Measurements from ENCODE around the gene EDC4. TPM values are rescaled to one million over a fixed set of nuclear protein-coding genes. Genes with fewer than 3 reads are reported as not detected.

Gene EDC4
- total and polyA plus RNA-seq, 2 of the 8 experiments (the other 6 are each of a cell fraction or from before 2014, with no cell fraction given), result 58.5 to 72.7 TPM

DNA sequence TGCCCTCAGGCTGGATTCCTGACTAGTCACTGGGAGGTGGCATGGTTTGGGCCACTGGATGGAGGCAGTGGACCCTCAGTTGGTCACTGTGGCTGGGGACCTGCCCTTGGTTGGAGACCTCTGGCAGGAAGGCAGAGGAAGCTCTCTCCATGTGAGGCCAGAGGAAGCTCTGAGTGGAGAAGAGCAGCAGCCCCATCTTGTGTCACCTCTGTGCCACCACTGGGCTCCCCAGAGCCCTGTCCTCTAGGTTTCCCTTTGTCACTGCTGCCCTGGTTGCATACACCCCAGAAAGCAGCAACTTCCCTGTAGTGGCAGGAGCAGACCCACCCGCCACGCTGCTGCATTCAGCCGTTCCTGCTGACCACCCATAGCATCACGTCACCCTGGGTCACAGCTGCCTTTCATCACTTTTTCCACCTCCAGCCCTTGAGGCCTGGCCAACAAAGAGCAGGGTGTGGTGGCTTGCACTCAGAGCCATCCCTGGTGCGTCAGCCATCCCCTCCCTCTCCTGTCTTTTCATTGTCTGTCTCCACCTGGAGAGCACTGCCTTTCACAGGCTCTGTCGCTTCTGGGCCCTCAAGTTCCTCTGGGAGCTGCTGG lies 46.9 kb downstream of the EDC4 start:
- Histone ChIP-seq H4K20me1 (replicated peaks in 1 of 2; ENCODE audit: control insufficient read depth in 1 of 2, insufficient read depth in 2 of 2, low read length in 2 of 2) (peaks cover 12 to 14% of the 10 kb centered on the region in 2 experiments), H4K91ac (replicated peaks; ENCODE audit: insufficient read length, low read length) (no peak overlapping the region), H2BK5ac (ENCODE audit: low read depth, low read length) (no peak overlapping the region), H2BK120ac (replicated peaks; ENCODE audit: low read depth, low read length) (no peak overlapping the region), H2AFZ (ENCODE audit: low read length) (no peak overlapping the region), H3K9ac (replicated peaks in 1 of 4; ENCODE audit: extremely low read depth in 1 of 4, low read depth in 3 of 4, low read length in 3 of 4) (no peak overlapping the region), H3K23me2 (ENCODE audit: low read depth, low read length) (no peaks in the 10 kb centered on the region), H3K27me3 (replicated peaks in 1 of 4; ENCODE audit: control insufficient read depth in 3 of 4, extremely low read depth in 1 of 4, insufficient read depth in 3 of 4, low read length in 3 of 4) (no peaks in the 10 kb centered on the region), H2BK15ac (ENCODE audit: low read length) (no peak overlapping the region), H2BK12ac (ENCODE audit: low read depth, low read length) (no peak overlapping the region), H3K79me2 (ENCODE audit: control insufficient read depth in 1 of 2, insufficient read depth in 2 of 2, low read length in 2 of 2) (no peaks in the 10 kb centered on the region; a peak in 1 of 4 replicates), H3K18ac (ENCODE audit: extremely low read depth, low read length) (no peak overlapping the region), H4K5ac (ENCODE audit: insufficient read length, low read depth, low read length) (no peak overlapping the region), H3K4me3 (ENCODE audit: extremely low read depth in 1 of 4, insufficient read depth in 2 of 4, low read depth in 3 of 4, low read length in 4 of 4) (no peak overlapping the region), H3K56ac (replicated peaks; ENCODE audit: insufficient read length, low read depth, low read length) (no peak overlapping the region), H3K79me1 (ENCODE audit: low read depth, low read length) (peaks cover 10% of the 10 kb centered on the region), H4K8ac (ENCODE audit: extremely low read depth, insufficient read depth, low read length) (peak overlapping the region; percentile 3; the same call in 1 of the 2 replicates), H2AK5ac (ENCODE audit: low read depth, low read length) (no peak overlapping the region), H3K9me3 (ENCODE audit: insufficient read depth in 2 of 2, low read depth in 1 of 2, low read length in 1 of 2) (no peaks in the 10 kb centered on the region), H2BK20ac (ENCODE audit: low read length) (no peak overlapping the region), H3K27ac (ENCODE audit: low read depth, low read length) (no peak overlapping the region), H3K23ac (ENCODE audit: insufficient read length) (no peak overlapping the region), H3K14ac (ENCODE audit: insufficient read length) (no peak overlapping the region), H3K4me2 (ENCODE audit: insufficient read depth in 1 of 2, low read depth in 2 of 2, low read length in 2 of 2) (no peak overlapping the region), H3K4ac (replicated peaks; ENCODE audit: insufficient read length, low read depth, low read length) (no peak overlapping the region), H3K4me1 (replicated peaks in 1 of 4; ENCODE audit: control insufficient read depth in 3 of 4, insufficient read depth in 4 of 4, low read length in 3 of 4) (peaks cover 0 to 9% (median 4%) of the 10 kb centered on the region in 4 experiments; a peak in 6 of 7 replicates), H3K36me3 (ENCODE audit: control insufficient read depth in 2 of 4, insufficient read depth in 4 of 4, low read length in 3 of 4) (no peaks in the 10 kb centered on the region; a peak in 1 of 8 replicates)
- FAIRE-seq, result no peak
- POLR2A ChIA-PET (ENCODE audit: partially characterized antibody), result interaction anchor here (1.0 to 1.3 kb wide), 2 partner anchors 11 to 14 kb away, joined by 4 read pairs; partner anchors contain the start of gene CTRL
- WGBS, 2 experiments (ENCODE audit: extremely low coverage in 1 of 2, insufficient coverage in 1 of 2, insufficient read length in 1 of 2, insufficient replicate concordance in 2 of 2, low coverage in 1 of 2, low lambda C conversion rate in 2 of 2, missing lambda C conversion rate in 1 of 2), result 81% methylated on average over 6 of the region's 6 CpGs; no CpG with 5 or more reads in 1 of the 2 experiments
- CTCF ChIA-PET (ENCODE audit: partially characterized antibody), result interaction anchor here (0.6 to 8.9 kb wide), 9 partner anchors 9 to 119 kb away, joined by 3 to 58 read pairs (median 6); partner anchors contain the start of genes CTRL and NRN1L
- DNase-seq (ENCODE audit: low read depth in 1 of 2, low spot score in 2 of 2), result no peak
- TF ChIP-seq BCL11A (IDR thresholded peaks at IDR 0.05; ENCODE audit: low read depth in 2 of 2, low read length in 2 of 2) (no peak), EGR1 (IDR thresholded peaks at IDR 0.05; ENCODE audit: borderline replicate concordance, low read depth, low read length) (no peak), NANOG (IDR thresholded peaks at IDR 0.05; ENCODE audit: insufficient read depth, low read depth, low read length, poor library complexity, severe bottlenecking) (no peak), RXRA (IDR thresholded peaks at IDR 0.05; ENCODE audit: insufficient read depth, low read depth, low read length) (no peak), ZNF274 (IDR thresholded peaks at IDR 0.05; ENCODE audit: borderline replicate concordance, extremely low read depth, low read length) (no peak), NRF1 (IDR thresholded peaks at IDR 0.05; ENCODE audit: low read depth, low read length) (no peak), BRCA1 (IDR thresholded peaks at IDR 0.05; ENCODE audit: low read depth, low read length) (no peak), CHD1 (IDR thresholded peaks at IDR 0.05; ENCODE audit: low read depth, low read length) (no peak), ATF2 (IDR thresholded peaks at IDR 0.05; ENCODE audit: low read length) (no peak), SIN3A (conservative IDR thresholded peaks at IDR 0.05 in 1 of 2, IDR thresholded peaks at IDR 0.05 in 1 of 2; ENCODE audit: low read depth in 1 of 2, low read length in 2 of 2) (no peak), RBBP5 (IDR thresholded peaks at IDR 0.05; ENCODE audit: borderline replicate concordance, low read depth, low read length) (no peak)

Data from H1 (cell line).